Measurements from ENCODE around the gene E2F3.
"Not testable (repeated sequence)": the region's sequence is repeated elsewhere in the genome, so short reads cannot be mapped to it uniquely, and the experiment has no call there.

The E2F3 gene

GRCh38 chr6:20434766-20435165, 33.1 kb downstream of the E2F3 start:
- DNase-seq: no peak

GRCh38 chr6:20436719-20437118, 35.0 kb downstream of the E2F3 start:
- no peak for DNase-seq

GRCh38 chr6:20437639-20438038, 36.0 kb downstream of the E2F3 start:
- DNase-seq: no peak

DNA sequence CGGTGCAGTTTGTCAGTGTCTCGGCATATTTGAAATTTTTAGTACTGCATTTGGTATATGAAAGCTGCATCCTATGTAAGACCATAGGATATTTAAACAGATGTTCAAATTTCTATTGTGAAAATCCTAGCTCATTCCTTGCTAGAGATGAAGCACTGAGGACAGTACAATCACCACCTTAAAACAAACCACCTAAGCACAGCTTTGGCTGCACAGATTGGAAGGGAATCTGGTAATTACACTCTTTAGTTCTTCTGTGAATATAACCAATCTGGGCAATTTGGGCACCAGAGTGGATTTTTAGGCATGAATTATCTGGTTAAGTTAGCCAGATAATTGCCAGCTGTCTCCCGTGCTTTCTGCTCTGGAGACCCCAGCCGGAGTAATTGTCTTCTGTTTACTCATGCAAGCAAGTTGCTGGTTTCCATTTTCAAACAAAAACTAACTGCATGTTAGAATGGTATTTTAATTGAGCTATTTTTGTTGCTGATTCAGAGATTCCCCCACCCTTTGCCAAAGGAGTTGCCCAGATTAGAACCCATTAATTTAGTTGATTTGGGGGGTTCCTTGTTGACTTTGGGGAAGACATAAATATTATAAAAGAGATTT, 36.9 kb downstream of the E2F3 start:
- DNase-seq: no peak

GRCh38 chr6:20439558-20439957, 37.9 kb downstream of the E2F3 start:
- no peak for DNase-seq

DNA sequence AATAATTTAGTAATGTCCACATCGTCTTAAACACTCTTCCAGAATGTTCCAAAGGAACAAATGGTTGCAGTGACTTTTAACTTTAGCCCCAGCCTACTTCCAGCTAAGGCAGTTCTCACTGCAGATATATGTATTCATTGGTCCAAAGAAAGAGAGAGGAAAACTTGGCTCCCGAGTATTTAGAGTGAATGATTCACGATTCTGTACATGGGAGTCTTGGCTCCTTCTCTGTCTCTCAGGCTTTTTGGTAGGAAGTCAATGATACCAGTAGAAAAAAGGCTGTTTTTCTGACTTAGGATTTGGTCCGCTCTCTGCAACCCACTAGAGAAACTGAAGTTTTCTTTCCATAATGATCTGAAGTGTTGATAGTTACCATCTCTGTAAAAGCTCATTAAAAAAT, 38.6 kb downstream of the E2F3 start:
- DNase-seq: no peak

GRCh38 chr6:20441236-20441635, 39.6 kb downstream of the E2F3 start:
- no peak for DNase-seq

- no peak for DNase-seq
These were observed 40.2 kb downstream of the E2F3 start for GRCh38 chr6:20441921-20442320.

- DNase-seq: no peak
These were observed 43.1 kb downstream of the E2F3 start for GRCh38 chr6:20444786-20445271.

DNA sequence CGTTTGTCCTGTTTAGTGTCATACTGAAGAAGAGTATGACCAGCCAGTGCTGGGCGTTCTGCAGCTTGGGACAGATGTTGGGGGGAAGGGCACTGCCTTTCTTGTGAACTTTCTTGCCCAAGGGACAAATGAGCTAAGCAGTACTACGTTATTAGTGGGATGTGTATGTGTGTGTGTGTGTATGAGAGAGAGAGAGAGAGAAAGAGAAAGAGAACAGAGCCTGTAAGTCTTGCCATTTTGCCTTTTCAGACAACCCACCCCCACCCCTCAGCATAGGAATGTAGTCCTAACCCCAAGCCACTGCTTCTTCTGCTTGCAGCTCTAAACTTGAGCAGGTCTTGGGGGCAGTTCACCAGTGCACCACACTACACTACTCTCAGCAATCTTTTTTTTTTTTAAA, 45.5 kb downstream of the E2F3 start:
- DNase-seq: no peak

DNA sequence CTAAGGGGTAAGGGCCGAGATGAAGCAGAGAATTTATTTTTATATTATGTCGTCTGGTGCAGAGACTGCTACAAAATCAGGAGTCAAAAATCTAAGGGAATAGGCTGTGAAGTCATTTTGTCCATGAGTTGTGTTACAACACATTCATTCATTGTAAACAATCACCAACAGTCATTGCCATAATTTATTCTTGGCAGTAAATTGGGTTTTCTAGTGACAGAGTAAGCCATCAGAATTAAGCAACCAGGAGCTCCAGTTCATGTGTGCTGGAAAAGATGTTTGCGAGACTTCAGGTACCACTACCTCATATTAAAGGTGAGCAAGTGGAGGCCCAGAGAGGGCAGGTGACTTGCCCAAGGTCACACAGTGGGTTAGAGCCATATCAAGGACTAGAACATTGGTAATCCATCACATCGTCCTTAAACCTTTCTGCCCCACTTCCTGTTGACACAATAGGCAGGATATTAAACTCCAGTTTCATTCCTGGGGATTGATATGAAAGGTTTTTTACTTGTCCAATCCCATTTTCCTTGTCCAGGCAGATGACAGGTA, 46.0 kb downstream of the E2F3 start:
- no peak for DNase-seq

GRCh38 chr6:20448828-20449227, 47.1 kb downstream of the E2F3 start:
- DNase-seq: no peak

DNA sequence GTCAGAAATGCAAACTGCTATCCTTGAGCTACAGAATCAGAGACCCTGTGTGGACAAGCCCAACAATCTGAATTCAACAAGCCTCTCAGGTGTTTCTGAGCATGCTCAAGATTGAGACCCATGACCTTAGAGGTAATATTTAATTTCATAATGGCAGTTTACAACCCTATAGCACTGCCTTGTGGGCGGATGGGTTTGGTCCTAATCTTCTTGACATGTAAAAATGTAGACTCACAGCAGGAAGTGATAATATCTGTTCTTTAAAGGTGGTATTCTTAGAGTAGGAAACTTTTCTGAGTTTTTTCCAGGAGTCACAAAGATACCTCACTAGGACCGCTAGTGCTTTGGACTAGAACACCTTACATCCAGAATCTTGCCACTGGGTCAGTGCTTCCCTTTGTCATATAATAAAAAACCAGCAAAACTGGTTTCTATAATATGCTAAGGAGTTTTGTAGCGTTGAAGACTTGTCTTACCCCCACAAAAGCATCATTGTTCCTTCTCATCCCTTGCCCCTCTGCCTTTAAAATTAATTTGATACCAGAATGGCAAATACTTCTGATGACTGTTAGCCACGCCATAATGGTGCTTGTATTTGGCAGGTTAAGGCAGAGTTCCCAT, 52.6 kb downstream of the E2F3 start:
- DNase-seq: no peak

GRCh38 chr6:20455251-20455940, 53.7 kb downstream of the E2F3 start:
- DNase-seq: no peak

- DNase-seq: no peak
These were observed 56.6 kb downstream of the E2F3 start for GRCh38 chr6:20458027-20458894.

- no peak for DNase-seq
These were observed 58.0 kb downstream of the E2F3 start for GRCh38 chr6:20459682-20460081.

- DNase-seq: no peak
These were observed 59.9 kb downstream of the E2F3 start for GRCh38 chr6:20461576-20461975.

- no peak for DNase-seq
These were observed 61.7 kb downstream of the E2F3 start for GRCh38 chr6:20463396-20463795.

DNA sequence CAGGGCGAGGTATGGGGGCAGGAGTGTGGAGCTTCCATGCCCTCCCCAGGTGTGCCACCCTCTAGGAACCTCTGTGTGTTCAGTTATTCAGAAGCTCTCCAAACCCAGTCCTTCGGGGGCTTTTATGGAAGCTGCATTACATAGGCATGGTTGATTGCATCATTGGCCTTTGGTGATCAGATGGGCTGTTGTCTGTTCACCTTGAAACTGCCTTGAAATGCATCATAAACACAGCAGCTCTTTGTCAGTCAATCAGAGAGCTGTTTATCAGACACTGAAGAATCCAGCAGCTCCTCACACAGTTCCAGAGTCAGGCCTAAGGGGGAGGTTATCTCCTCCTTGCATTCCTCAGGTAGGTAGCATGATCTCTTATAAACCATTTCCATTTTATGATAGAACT, 62.4 kb downstream of the E2F3 start:
- DNase-seq: no peak

- no peak for DNase-seq
These were observed 63.2 kb downstream of the E2F3 start for GRCh38 chr6:20464847-20465246.

- not testable (repeated sequence) for DNase-seq
These were observed 63.9 kb downstream of the E2F3 start for GRCh38 chr6:20465616-20466015.

DNA sequence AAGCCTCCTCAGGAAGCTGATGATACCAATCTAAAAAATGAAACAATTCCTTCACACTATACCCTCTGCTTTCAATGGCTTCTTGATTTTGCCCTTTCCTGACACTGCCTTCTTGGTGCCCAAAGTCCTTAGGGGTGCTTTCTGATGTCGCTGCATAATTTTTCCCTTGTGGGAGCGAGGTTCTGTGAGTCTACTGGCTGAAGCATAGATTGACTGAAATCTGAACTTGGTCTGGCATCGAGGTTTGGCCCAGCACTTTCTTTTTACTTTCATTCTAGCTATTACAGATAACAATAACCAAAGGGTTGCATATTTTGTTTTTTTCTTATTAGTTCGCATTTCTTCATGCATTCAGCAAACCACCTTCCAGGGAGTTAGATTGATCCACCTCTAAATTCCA, 65.8 kb downstream of the E2F3 start:
- DNase-seq: no peak

GRCh38 chr6:20468209-20468608, 66.5 kb downstream of the E2F3 start:
- no peak for DNase-seq
